ENCODE measurements around the gene TMC1.

DNA sequence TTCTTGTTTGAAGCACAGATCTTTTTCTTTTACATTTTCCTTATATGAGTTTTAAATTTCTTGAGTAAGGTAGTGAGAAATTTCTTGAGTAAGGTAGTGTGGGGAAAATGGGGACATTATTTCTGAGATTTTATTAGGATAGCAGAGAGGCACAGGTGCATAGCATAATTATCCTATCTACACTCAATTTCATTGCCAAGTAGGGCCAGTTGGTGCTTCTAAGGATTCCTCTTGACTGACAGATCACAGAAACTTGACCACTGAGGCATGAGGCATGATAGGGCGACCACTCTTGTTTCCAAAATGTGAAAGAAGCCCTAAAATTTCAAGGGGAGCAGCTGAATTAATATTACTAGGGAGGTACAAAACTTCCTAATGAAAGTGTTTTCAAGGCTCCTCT is 31.4 kb upstream of the TMC1 start:
- no peak for TF ChIP-seq CTCF (IDR thresholded peaks at IDR 0.05; ENCODE audit: low read depth, low read length)
- TF ChIP-seq POLR2A (IDR thresholded peaks at IDR 0.05; ENCODE audit: extremely low read depth, insufficient read length), result no peak
- TF ChIP-seq, protein P1, sequence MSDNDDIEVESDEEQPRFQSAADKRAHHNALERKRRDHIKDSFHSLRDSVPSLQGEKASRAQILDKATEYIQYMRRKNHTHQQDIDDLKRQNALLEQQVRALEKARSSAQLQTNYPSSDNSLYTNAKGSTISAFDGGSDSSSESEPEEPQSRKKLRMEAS (IDR thresholded peaks at IDR 0.05; ENCODE audit: low read depth, low read length), result no peak

Data from NB4 (cell line).